ENCODE data around the gene CCL5. TPM values are rescaled to one million over a fixed set of nuclear protein-coding genes. Genes with fewer than 3 reads are reported as not detected.

Gene CCL5
- total RNA-seq, 1 experiment from 2014 or later = not detected

DNA sequence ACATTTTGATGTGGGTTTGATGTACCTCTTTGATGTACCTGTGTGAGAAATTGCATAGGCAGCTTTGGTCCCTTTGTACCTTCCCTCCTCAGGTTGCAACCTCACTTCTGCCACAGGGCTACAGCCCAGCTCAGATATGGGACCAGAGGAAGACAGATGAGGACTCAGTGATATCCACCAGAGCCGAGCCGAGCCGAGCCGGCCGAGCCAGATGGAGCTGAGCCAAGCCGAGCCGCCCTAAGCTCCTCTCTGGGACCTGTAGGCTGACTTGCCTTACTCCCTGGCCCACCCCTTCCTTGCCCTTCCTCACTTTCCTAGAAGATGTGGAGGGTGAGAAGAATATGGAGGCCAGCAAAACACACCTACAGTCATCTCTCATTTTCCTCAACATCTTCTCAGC is 15.3 kb downstream of the CCL5 start:
- TF ChIP-seq, protein P1, sequence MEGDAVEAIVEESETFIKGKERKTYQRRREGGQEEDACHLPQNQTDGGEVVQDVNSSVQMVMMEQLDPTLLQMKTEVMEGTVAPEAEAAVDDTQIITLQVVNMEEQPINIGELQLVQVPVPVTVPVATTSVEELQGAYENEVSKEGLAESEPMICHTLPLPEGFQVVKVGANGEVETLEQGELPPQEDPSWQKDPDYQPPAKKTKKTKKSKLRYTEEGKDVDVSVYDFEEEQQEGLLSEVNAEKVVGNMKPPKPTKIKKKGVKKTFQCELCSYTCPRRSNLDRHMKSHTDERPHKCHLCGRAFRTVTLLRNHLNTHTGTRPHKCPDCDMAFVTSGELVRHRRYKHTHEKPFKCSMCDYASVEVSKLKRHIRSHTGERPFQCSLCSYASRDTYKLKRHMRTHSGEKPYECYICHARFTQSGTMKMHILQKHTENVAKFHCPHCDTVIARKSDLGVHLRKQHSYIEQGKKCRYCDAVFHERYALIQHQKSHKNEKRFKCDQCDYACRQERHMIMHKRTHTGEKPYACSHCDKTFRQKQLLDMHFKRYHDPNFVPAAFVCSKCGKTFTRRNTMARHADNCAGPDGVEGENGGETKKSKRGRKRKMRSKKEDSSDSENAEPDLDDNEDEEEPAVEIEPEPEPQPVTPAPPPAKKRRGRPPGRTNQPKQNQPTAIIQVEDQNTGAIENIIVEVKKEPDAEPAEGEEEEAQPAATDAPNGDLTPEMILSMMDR (conservative IDR thresholded peaks at IDR 0.05) = no peak
- H3K4me3 Mint-ChIP-seq = no peak overlapping the region
- no peak overlapping the region for H2BK120ac ChIP-seq (ENCODE audit: low read depth, low read length, poor library complexity, severe bottlenecking)
- H3K9me3 Mint-ChIP-seq = no peaks in the 10 kb centered on the region
- no peak overlapping the region for H3K56ac ChIP-seq (ENCODE audit: insufficient read length, low read depth, low read length)
- no peak overlapping the region for H3K27ac ChIP-seq (ENCODE audit: insufficient read length, low read depth, low read length)
- DNase-seq = no peak
- H4K5ac ChIP-seq (ENCODE audit: insufficient read length, low read depth, low read length) = no peak overlapping the region
- H3K36me3 Mint-ChIP-seq (ENCODE audit: insufficient read depth in 1 of 3, low read depth in 3 of 3) = no peaks in the 10 kb centered on the region; a peak in 1 of 7 replicates
- H3K9ac ChIP-seq (ENCODE audit: extremely low read depth, insufficient read length, low read length) = no peak overlapping the region
- no peak overlapping the region for H3K23ac ChIP-seq (ENCODE audit: insufficient read length, low read depth, low read length)
- H4K20me1 ChIP-seq (ENCODE audit: control insufficient read depth, insufficient read depth, insufficient read length) = no peaks in the 10 kb centered on the region
- H3K4ac ChIP-seq (ENCODE audit: low read depth, low read length) = no peak overlapping the region
- H3K14ac ChIP-seq (ENCODE audit: insufficient read depth, low read length) = no peak overlapping the region; the same call in 1 of the 2 replicates
- H3K23me2 ChIP-seq (ENCODE audit: insufficient read length, low read depth, low read length, poor library complexity, severe bottlenecking) = no peaks in the 10 kb centered on the region
- H3K18ac ChIP-seq (ENCODE audit: insufficient read length, low read depth, low read length) = no peak overlapping the region
- H3K27ac Mint-ChIP-seq = no peak overlapping the region
- no peaks in the 10 kb centered on the region for H3K27me3 Mint-ChIP-seq (ENCODE audit: low read depth)
- H2BK5ac ChIP-seq (ENCODE audit: insufficient read length, low read length) = no peak overlapping the region
- H2BK15ac ChIP-seq (ENCODE audit: low read depth, low read length) = no peak overlapping the region
- H3K4me2 ChIP-seq (ENCODE audit: insufficient read depth, insufficient read length, low read length) = no peak overlapping the region
- no peak overlapping the region for H2AK5ac ChIP-seq (ENCODE audit: insufficient read length, low read length)
- WGBS (ENCODE audit: extremely low coverage, insufficient read length, low lambda C conversion rate) = no CpG with 5 or more reads among the region's 7 CpGs
- no peak overlapping the region for H2BK20ac ChIP-seq (ENCODE audit: low read depth, low read length, poor library complexity, severe bottlenecking)
- H2BK12ac ChIP-seq (ENCODE audit: insufficient read length, low read depth, low read length) = no peak overlapping the region
- no peaks in the 10 kb centered on the region for H3K79me2 ChIP-seq (ENCODE audit: insufficient read depth, low read length)
- H3K4me1 Mint-ChIP-seq = peaks cover 3% of the 10 kb centered on the region in 2 experiments; a peak in 2 of 4 replicates
- no peak overlapping the region for H4K91ac ChIP-seq (ENCODE audit: insufficient read length, low read depth, low read length)
- no peaks in the 10 kb centered on the region for H3K79me1 ChIP-seq (ENCODE audit: insufficient read depth, low read depth, low read length, poor library complexity, severe bottlenecking)
- no peak overlapping the region for H2AFZ ChIP-seq (ENCODE audit: low read length)
- H3K27me3 ChIP-seq (ENCODE audit: insufficient read depth, low read length) = no peaks in the 10 kb centered on the region
- no peaks in the 10 kb centered on the region for H3K4me1 ChIP-seq (ENCODE audit: insufficient read depth, low read length)
- H3T11ph ChIP-seq (ENCODE audit: low read length) = no peak overlapping the region
- no peaks in the 10 kb centered on the region for H3K9me3 ChIP-seq (ENCODE audit: control insufficient read depth, low read depth, low read length)
- no peak overlapping the region for H4K8ac ChIP-seq (replicated peaks; ENCODE audit: insufficient read length, low read depth, low read length)

Data from H9 (cell line).